ENCODE results near the gene CDC45. TPM values are rescaled to one million over a fixed set of nuclear protein-coding genes. Genes with fewer than 3 reads are reported as not detected.
A peak's percentile ranks its signal among the peaks of the same experiment; 100 is the strongest.

Gene CDC45
- total RNA-seq, 4 donors from 2014 or later: 0.95 to 1.4 (median 1.2) TPM; not detected in 1

DNA sequence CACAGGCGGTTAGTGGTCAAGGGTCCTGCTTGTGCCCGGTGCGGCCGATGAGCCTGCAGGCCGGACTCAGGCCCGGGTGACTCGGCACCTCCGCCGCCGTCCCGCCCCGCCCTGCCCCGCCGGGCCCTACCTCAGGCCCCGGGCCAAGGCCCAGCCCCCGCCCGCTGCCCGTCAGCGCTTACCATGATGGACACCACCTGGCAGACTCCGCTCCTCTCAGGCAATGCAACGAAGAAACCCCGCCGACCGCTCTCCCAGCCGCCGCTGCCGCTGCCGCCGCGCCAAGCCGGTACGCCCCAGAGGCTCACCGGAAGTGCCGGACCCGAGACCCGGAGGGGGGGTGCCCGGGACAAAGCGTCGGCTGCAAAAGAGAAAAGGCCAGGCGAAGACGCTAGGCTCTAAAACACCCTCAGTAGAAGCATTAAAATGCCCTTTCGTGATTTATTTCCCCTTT is 792 bp upstream of the CDC45 start, which contains the start of gene UFD1:
TSS of gene UFD1 (minus strand) at position 293 of the 454 bp plus-strand sequence. CDS start at position 185, 108 bp downstream.
- peak; percentile 44 for DNase-seq (ENCODE audit: low spot score)
- TF ChIP-seq, protein P1, sequence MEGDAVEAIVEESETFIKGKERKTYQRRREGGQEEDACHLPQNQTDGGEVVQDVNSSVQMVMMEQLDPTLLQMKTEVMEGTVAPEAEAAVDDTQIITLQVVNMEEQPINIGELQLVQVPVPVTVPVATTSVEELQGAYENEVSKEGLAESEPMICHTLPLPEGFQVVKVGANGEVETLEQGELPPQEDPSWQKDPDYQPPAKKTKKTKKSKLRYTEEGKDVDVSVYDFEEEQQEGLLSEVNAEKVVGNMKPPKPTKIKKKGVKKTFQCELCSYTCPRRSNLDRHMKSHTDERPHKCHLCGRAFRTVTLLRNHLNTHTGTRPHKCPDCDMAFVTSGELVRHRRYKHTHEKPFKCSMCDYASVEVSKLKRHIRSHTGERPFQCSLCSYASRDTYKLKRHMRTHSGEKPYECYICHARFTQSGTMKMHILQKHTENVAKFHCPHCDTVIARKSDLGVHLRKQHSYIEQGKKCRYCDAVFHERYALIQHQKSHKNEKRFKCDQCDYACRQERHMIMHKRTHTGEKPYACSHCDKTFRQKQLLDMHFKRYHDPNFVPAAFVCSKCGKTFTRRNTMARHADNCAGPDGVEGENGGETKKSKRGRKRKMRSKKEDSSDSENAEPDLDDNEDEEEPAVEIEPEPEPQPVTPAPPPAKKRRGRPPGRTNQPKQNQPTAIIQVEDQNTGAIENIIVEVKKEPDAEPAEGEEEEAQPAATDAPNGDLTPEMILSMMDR (IDR thresholded peaks at IDR 0.05): no peak
- peak; percentile 90 for ATAC-seq (ENCODE audit: low FRiP score)

DNA sequence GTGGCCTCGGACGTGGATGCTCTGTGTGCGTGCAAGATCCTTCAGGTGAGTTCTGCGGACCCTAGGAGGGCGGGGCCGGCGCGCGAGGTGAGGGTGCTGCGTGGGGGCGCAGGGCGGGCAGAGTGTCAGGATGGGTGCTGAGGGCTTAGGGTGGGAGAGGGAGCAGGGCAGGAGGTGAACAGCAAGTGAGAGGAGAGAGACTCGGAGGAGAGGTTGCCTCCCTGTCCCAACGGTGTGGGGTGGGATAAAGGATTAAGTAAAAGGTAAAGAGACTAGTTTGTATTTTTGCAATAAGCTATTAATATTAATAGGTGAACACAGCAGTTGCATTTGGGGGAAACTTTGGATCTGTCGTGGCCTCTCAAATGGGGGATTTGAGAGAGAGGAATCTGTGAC is 451 bp downstream of the CDC45 start:
- DNase-seq (ENCODE audit: low spot score) (no peak), ATAC-seq (ENCODE audit: low FRiP score) (no peak)

GRCh38 chr22:19480789-19481188 is 1.1 kb downstream of the CDC45 start:
- TF ChIP-seq, protein P1 (IDR thresholded peaks at IDR 0.05): no peak
- no peak for DNase-seq (ENCODE audit: low spot score)
- ATAC-seq (ENCODE audit: low FRiP score): no peak

More for the DNA sequence above, 451 bp downstream of the CDC45 start:
- TF ChIP-seq, protein P1 (IDR thresholded peaks at IDR 0.05): no peak

DNA sequence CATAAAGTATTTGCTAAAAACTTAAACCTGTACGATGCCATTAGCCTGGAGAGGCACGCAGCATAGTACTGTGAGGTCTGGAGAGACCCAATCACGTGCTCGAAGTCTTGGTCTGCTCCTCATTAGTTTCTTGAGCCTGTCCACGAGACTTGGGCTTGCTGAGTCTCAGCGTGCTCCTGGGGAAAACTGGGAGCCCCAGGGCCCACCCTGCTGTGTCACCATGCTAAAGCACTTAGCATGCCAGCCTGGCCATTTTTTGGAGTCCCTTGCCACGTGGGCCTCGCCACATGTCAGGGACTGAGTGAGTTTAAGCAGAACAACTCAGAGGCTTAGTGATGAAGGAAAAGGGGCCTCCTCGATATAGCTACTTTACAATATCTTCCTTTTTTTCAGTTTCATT is 2.6 kb downstream of the CDC45 start:
- TF ChIP-seq, protein P1 (IDR thresholded peaks at IDR 0.05): no peak
- ATAC-seq (ENCODE audit: low FRiP score): no peak
- DNase-seq (ENCODE audit: low spot score): no peak

GRCh38 chr22:19483481-19484244 is 3.9 kb downstream of the CDC45 start:
- TF ChIP-seq, protein P1 (IDR thresholded peaks at IDR 0.05): no peak
- ATAC-seq (ENCODE audit: low FRiP score): no peak
- DNase-seq (ENCODE audit: low spot score): no peak

- TF ChIP-seq, protein P1 (IDR thresholded peaks at IDR 0.05): no peak
- ATAC-seq (ENCODE audit: low FRiP score): no peak
Observed at GRCh38 chr22:19488285-19488684, 8.6 kb downstream of the CDC45 start.

More at GRCh38 chr22:19488285-19488684, 8.6 kb downstream of the CDC45 start:
- no peak for DNase-seq (ENCODE audit: low spot score)

All from omental fat pad (tissue), 4 donors.